OCI-LY1 (cell line): ENCODE data around the gene FOXF1.

Experiments used
- EZH2 ChIP-seq: fragments of 200-600 bp; sonication (generic), shearing (Covaris generic); IDR thresholded peaks from 2 replicates; pipeline ENCODE4 v1.8.0; 2017; ENCODE audit warnings: borderline replicate concordance, mixed run types, mild to moderate bottlenecking, antibody characterized with exemption, low read length, moderate library complexity, mixed read lengths
- TF ChIP-seq, protein P1 (sequence below): fragments of 200-600 bp; sonication (generic), shearing (Covaris generic); IDR thresholded peaks from 2 replicates; pipeline ENCODE4 v1.5.1; 2017; ENCODE audit warnings: mild to moderate bottlenecking, antibody characterized with exemption, low read length, moderate library complexity, mixed read lengths

DNA sequence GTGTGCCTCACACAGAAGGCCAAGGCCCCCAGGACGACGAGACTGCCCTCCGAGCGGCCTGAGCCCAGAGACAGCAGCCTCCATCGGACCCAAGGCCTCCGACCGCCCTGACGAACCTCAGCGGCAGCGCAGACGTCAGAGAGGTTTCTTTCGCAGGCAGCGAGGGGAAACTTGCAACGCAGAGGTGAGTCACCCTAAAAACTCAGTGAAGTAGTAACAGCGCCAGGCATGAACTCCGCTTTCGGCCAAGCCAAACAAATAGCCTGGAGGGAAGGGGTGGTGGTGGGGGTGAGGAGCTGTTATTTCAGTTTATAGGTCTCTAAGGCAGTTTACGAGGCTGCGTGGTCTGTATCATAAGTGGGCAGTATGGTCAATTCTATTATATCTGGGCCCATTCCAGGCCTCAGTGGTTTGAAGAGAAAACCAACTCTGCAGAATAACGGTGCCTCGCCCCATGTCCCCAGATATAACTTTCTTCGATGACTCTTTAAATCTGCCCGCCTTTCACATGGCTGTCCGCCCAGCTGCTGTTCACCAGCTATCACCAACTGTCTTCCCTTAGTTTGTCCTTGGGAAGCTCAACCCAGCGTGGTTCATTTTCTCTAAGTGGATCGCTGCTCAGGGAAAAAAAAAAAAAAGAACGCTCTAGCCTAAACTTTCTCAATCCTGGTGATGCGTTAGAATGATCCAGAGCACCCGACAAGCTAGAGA is 43.5 kb upstream of the FOXF1 start:
- TF ChIP-seq, protein P1, sequence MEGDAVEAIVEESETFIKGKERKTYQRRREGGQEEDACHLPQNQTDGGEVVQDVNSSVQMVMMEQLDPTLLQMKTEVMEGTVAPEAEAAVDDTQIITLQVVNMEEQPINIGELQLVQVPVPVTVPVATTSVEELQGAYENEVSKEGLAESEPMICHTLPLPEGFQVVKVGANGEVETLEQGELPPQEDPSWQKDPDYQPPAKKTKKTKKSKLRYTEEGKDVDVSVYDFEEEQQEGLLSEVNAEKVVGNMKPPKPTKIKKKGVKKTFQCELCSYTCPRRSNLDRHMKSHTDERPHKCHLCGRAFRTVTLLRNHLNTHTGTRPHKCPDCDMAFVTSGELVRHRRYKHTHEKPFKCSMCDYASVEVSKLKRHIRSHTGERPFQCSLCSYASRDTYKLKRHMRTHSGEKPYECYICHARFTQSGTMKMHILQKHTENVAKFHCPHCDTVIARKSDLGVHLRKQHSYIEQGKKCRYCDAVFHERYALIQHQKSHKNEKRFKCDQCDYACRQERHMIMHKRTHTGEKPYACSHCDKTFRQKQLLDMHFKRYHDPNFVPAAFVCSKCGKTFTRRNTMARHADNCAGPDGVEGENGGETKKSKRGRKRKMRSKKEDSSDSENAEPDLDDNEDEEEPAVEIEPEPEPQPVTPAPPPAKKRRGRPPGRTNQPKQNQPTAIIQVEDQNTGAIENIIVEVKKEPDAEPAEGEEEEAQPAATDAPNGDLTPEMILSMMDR, result no peak
- no peak for TF ChIP-seq EZH2
